SK-N-MC (cell line): ENCODE data around the gene L3MBTL4.

Source experiments
- EZH2 ChIP-seq: fragments of 200-600 bp; sonication (generic); IDR thresholded peaks from one replicate; pipeline ENCODE4 v1.6.1; 2017; ENCODE audit warnings: antibody characterized with exemption
- POLR2AphosphoS5 ChIP-seq: IDR thresholded peaks from 2 replicates; pipeline ENCODE4 v1.6.1; 2012; ENCODE audit warnings: mild to moderate bottlenecking, low read depth, low read length, borderline replicate concordance

DNA sequence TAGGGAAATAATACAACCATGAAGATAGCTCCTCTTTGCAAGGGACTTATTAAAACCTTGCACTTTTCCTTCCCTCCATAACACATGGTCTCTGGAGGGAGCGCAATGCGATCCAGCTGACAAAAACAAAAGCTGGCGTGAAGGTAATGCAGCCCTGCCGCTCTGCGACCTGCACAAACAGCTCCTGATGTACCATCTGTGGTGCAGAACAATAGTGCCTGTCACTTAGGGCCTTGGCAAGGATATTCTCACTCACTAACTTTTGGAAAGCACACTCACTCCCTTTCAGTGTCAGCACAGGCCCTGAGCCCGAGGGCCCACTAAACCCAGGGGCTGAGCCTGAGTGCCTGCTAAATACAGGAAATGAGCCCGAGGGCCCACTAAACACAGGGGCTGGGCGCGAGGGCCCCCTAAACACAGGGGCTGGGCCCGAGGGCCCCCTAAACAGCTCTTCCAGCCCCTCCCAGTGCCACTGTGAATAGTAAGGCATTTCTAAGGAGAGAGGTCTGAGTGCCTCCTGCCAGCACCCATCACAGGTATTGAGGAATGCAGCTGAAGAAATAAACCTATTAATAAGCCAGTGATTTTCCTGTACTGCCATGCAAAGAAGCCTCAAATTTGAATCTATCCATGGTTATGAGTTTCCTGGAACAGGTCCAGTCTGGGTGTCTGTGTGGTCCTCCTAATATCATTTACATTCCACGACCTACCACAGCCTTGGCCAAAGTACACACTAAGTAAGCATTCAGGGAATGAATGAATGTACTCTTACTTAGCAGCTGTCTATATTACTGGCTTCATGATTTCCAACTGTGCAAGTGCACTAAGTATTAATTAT, 9.3 kb downstream of the L3MBTL4 start:
- TF ChIP-seq POLR2AphosphoS5 (no peak), EZH2 (no peak)
